ENCODE results near the gene ASIC2.

The ASIC2 gene

GRCh38 chr17:33112763-33113162 is 180.3 kb downstream of the ASIC2 start:
- DNase-seq, result no peak

- DNase-seq, result no peak
Observed at GRCh38 chr17:33109336-33110072, 183.6 kb downstream of the ASIC2 start.

GRCh38 chr17:33106525-33107165 is 186.4 kb downstream of the ASIC2 start:
- no peak for DNase-seq

- no peak for DNase-seq
Observed at GRCh38 chr17:33105911-33106310, 187.2 kb downstream of the ASIC2 start.

- DNase-seq, result no peak
Observed at GRCh38 chr17:33099906-33100305, 193.2 kb downstream of the ASIC2 start.

- DNase-seq, result no peak
Observed at GRCh38 chr17:33099252-33099651, 193.8 kb downstream of the ASIC2 start.

GRCh38 chr17:33097411-33097810 is 195.7 kb downstream of the ASIC2 start:
- no peak for DNase-seq

- DNase-seq, result no peak
Observed at GRCh38 chr17:33096161-33096560, 196.9 kb downstream of the ASIC2 start.

GRCh38 chr17:33091271-33091670 is 201.8 kb downstream of the ASIC2 start:
- no peak for DNase-seq

- DNase-seq, result no peak
Observed at GRCh38 chr17:33090806-33091205, 202.3 kb downstream of the ASIC2 start.

GRCh38 chr17:33086878-33087277 is 206.2 kb downstream of the ASIC2 start:
- DNase-seq, result no peak

GRCh38 chr17:33086041-33086440 is 207.1 kb downstream of the ASIC2 start:
- no peak for DNase-seq

GRCh38 chr17:33085256-33085655 is 207.8 kb downstream of the ASIC2 start:
- no peak for DNase-seq

- DNase-seq, result no peak
Observed at GRCh38 chr17:33084755-33085154, 208.3 kb downstream of the ASIC2 start.

GRCh38 chr17:33082529-33083173 is 210.4 kb downstream of the ASIC2 start:
- no peak for DNase-seq

- no peak for DNase-seq
Observed at GRCh38 chr17:33080091-33080490, 213.0 kb downstream of the ASIC2 start.

GRCh38 chr17:33079201-33079600 is 213.9 kb downstream of the ASIC2 start:
- DNase-seq, result no peak

- no peak for DNase-seq
Observed at GRCh38 chr17:33076979-33077378, 216.1 kb downstream of the ASIC2 start.

- no peak for DNase-seq
Observed at GRCh38 chr17:33073416-33073815, 219.7 kb downstream of the ASIC2 start.

GRCh38 chr17:33072421-33073161 is 220.5 kb downstream of the ASIC2 start:
- DNase-seq, result no peak

GRCh38 chr17:33071656-33072055 is 221.4 kb downstream of the ASIC2 start:
- DNase-seq, result no peak

- DNase-seq, result no peak
Observed at GRCh38 chr17:33057564-33057963, 235.5 kb downstream of the ASIC2 start.

GRCh38 chr17:33056399-33057146 is 236.5 kb downstream of the ASIC2 start:
- no peak for DNase-seq
